Activated naive CD8-positive, alpha-beta T cell treated with anti-CD3 and anti-CD28 coated beads for 36 hours (primary cell): ENCODE data around the gene PODNL1. TPM values are rescaled to one million over a fixed set of nuclear protein-coding genes. Genes with fewer than 3 reads are reported as not detected.
A peak's percentile ranks its signal among the peaks of the same experiment; 100 is the strongest.
"Not testable (repeated sequence)": the region's sequence is repeated elsewhere in the genome, so short reads cannot be mapped to it uniquely, and the experiment has no call there.

Experiments used
- DNase-seq: peaks from one replicate; pipeline ENCODE4 v3.0.0; 2021
- H3K27ac Mint-ChIP-seq: one replicate; pipeline ENCODE4 v1.8.0; 2022; ENCODE audit warnings: mild to moderate bottlenecking, moderate library complexity, mixed read lengths
- H3K27me3 Mint-ChIP-seq: one replicate; pipeline ENCODE4 v1.8.0; 2022; ENCODE audit warnings: mild to moderate bottlenecking, mixed read lengths
- H3K36me3 Mint-ChIP-seq: one replicate; pipeline ENCODE4 v1.8.0; 2021; ENCODE audit warnings: mild to moderate bottlenecking, mixed read lengths
- H3K4me1 Mint-ChIP-seq: one replicate; pipeline ENCODE4 v1.8.0; 2021; ENCODE audit warnings: mixed read lengths
- H3K4me3 Mint-ChIP-seq: one replicate; pipeline ENCODE4 v1.8.0; 2022; ENCODE audit warnings: mild to moderate bottlenecking, moderate library complexity, mixed read lengths
- H3K9me3 Mint-ChIP-seq: one replicate; pipeline ENCODE4 v1.8.0; 2022; ENCODE audit warnings: mixed read lengths
- total RNA-seq, 2 experiments: library from RNA; stranded (reverse); gene quantifications; one replicate each; pipeline ENCODE4 v1.2.3, GENCODE V29; 2021

Gene PODNL1
- total RNA-seq, 2 experiments from 2014 or later: not detected

DNA sequence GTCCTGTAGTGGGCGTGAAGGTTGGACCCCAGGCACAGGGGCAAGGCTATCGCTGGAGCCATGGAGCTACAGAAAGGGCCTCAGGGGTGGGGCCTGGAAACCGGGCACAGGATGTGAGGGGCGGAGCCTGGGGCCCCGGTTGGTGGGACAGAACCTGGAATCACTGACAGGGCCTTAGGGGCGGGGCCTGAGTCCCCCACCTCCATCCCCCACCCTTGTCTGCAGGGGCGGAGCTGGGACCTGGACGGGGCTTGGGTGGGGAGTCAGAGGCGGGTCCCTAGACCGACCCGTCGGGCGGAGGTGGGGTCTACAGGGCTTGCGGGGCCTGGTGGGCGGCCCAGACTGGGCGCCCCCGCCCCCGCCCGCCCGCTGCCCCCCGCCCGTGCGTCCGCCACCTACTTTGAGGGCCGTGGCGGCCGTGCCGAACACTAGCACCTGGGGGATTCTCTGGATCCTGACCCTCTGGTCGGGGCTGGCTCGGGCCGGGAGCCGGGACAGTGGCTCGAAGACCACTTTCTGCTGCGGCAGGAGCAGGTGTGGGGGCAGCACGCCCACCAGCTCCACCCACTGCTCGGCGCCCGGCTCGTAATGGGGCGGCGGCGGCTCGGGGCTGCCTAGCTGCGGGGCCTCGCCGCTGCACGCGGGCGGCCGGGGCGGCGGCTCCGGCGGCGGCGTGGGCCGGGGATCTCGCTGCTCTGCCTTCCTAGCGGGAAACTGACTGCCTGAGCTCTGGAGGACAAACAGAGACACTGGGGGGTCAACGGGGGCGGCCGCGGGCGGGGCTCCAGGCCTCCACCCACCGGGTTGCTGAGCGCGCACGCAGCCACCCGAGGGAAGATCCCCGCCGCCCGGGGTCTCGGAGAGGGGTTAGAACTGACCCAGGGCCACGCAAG, 40.4 kb upstream of the PODNL1 start:
- Mint-ChIP-seq H3K36me3 (peaks cover 8% of the 10 kb centered on the region), H3K27me3 (no peaks in the 10 kb centered on the region), H3K4me3 (peak overlapping the region; percentile 42), H3K4me1 (peaks cover 36% of the 10 kb centered on the region), H3K9me3 (no peaks in the 10 kb centered on the region), H3K27ac (peak overlapping the region; percentile 58)
- DNase-seq: peak; percentile 68

- H3K9me3 Mint-ChIP-seq: no peaks in the 10 kb centered on the region
- H3K36me3 Mint-ChIP-seq: peaks cover 10% of the 10 kb centered on the region
- H3K4me1 Mint-ChIP-seq: peaks cover 31% of the 10 kb centered on the region
- peak overlapping the region; percentile 42 for H3K4me3 Mint-ChIP-seq
- no peak for DNase-seq
- no peak overlapping the region for H3K27ac Mint-ChIP-seq
- no peaks in the 10 kb centered on the region for H3K27me3 Mint-ChIP-seq
These were observed 39.6 kb upstream of the PODNL1 start for GRCh38 chr19:13977803-13978202.

- Mint-ChIP-seq H3K4me3 (no peak overlapping the region), H3K27ac (no peak overlapping the region), H3K9me3 (no peaks in the 10 kb centered on the region)
These were observed 38.2 kb upstream of the PODNL1 start for GRCh38 chr19:13976446-13976845.

GRCh38 chr19:13975870-13976269, 37.7 kb upstream of the PODNL1 start:
- H3K27me3 Mint-ChIP-seq: no peaks in the 10 kb centered on the region
- H3K4me1 Mint-ChIP-seq: peaks cover 19% of the 10 kb centered on the region
- DNase-seq: no peak

More at GRCh38 chr19:13976446-13976845, 38.2 kb upstream of the PODNL1 start:
- DNase-seq: no peak
- Mint-ChIP-seq H3K27me3 (no peaks in the 10 kb centered on the region), H3K4me1 (peaks cover 22% of the 10 kb centered on the region), H3K36me3 (peaks cover 8% of the 10 kb centered on the region)

GRCh38 chr19:13974073-13974472, 35.9 kb upstream of the PODNL1 start:
- H3K9me3 Mint-ChIP-seq: no peaks in the 10 kb centered on the region
- no peaks in the 10 kb centered on the region for H3K27me3 Mint-ChIP-seq
- DNase-seq: peak; percentile 35
- H3K36me3 Mint-ChIP-seq: peaks cover 10% of the 10 kb centered on the region
- peaks cover 13% of the 10 kb centered on the region for H3K4me1 Mint-ChIP-seq
- H3K4me3 Mint-ChIP-seq: no peak overlapping the region
- no peak overlapping the region for H3K27ac Mint-ChIP-seq

More at GRCh38 chr19:13975870-13976269, 37.7 kb upstream of the PODNL1 start:
- Mint-ChIP-seq H3K27ac (no peak overlapping the region), H3K4me3 (no peak overlapping the region), H3K9me3 (no peaks in the 10 kb centered on the region), H3K36me3 (peaks cover 8% of the 10 kb centered on the region)

DNA sequence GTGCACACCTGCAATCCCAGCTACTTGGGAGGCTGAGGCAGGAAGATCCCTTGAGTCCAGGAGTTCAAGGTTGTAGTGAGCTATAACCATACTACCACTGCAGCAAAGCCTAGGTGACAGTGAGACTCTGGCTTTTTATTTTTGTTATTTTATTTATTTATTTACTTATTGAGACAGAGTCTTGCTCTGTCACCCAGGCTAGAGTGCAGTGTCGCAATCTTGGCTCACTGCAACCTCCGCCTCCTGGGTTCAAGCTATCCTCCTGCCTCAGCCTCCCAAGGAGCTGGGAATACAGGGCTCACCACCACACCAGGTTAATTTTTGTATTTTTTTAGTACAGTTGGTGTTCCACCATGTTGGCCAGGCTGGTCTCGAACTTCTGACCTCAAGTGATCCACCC, 35.3 kb upstream of the PODNL1 start:
- peaks cover 12% of the 10 kb centered on the region for H3K36me3 Mint-ChIP-seq
- not testable (repeated sequence) for H3K27ac Mint-ChIP-seq

GRCh38 chr19:13972368-13973155, 34.3 kb upstream of the PODNL1 start:
- H3K4me1 Mint-ChIP-seq: peaks cover 9% of the 10 kb centered on the region
- no peaks in the 10 kb centered on the region for H3K27me3 Mint-ChIP-seq
- no peak overlapping the region for H3K4me3 Mint-ChIP-seq
- no peaks in the 10 kb centered on the region for H3K9me3 Mint-ChIP-seq
- DNase-seq: no peak
- peaks cover 12% of the 10 kb centered on the region for H3K36me3 Mint-ChIP-seq
- H3K27ac Mint-ChIP-seq: no peak overlapping the region

More for the DNA sequence above, 35.3 kb upstream of the PODNL1 start:
- peaks cover 13% of the 10 kb centered on the region for H3K4me1 Mint-ChIP-seq
- not testable (repeated sequence) for H3K4me3 Mint-ChIP-seq, H3K27me3 Mint-ChIP-seq, H3K9me3 Mint-ChIP-seq, DNase-seq

GRCh38 chr19:13971868-13972267, 33.7 kb upstream of the PODNL1 start:
- not testable (repeated sequence) for H3K4me3 Mint-ChIP-seq

DNA sequence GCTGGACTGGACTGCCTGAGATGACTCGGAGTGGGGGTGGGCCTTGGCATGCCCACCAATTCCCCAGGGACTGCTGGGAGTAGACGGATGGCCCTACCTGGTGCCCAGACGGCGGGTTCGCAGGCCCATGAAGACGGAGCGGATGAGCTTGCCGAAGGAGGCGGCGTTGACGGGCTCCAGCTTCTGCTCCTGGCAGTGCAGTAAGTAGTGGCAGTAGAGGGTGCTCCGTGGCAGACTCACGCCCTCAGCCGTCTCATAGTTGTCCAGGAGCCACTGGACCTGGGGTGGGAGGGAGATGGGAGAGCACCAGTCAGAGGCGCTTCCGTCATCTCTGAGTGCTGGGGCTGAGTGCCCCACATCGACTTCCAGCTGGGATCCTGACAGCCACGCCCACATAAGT, 31.7 kb upstream of the PODNL1 start:
- H3K36me3 Mint-ChIP-seq: peaks cover 12% of the 10 kb centered on the region
- no peak overlapping the region for H3K27ac Mint-ChIP-seq
- no peaks in the 10 kb centered on the region for H3K27me3 Mint-ChIP-seq
- peaks cover 8% of the 10 kb centered on the region for H3K4me1 Mint-ChIP-seq
- DNase-seq: no peak
- H3K4me3 Mint-ChIP-seq: no peak overlapping the region
- no peaks in the 10 kb centered on the region for H3K9me3 Mint-ChIP-seq

More at GRCh38 chr19:13971868-13972267, 33.7 kb upstream of the PODNL1 start:
- H3K27me3 Mint-ChIP-seq, H3K9me3 Mint-ChIP-seq, DNase-seq, H3K27ac Mint-ChIP-seq, H3K4me1 Mint-ChIP-seq: not testable (repeated sequence)
- H3K36me3 Mint-ChIP-seq: peaks cover 12% of the 10 kb centered on the region

DNA sequence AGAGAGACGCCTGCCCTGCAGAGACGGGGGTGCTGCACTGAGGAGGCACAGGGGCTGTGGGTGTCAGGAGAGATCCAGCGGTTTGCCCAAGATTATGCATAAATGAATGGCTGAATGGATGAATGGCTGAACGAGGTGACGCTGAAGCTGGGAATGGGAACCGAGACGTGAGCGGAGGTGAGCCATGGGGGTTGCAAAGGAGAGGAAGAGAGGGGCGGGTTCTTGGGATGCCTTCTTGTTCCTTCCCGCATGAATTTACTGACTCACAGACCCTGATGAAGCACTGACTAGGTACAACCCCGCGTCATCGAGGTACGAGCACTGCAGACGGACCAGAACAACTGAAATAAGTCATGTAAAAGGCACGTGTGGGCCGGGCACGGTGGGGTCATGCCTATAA, 30.8 kb upstream of the PODNL1 start:
- peaks cover 8% of the 10 kb centered on the region for H3K36me3 Mint-ChIP-seq
- H3K27ac Mint-ChIP-seq: no peak overlapping the region
- H3K4me3 Mint-ChIP-seq: no peak overlapping the region
- peaks cover 2% of the 10 kb centered on the region for H3K4me1 Mint-ChIP-seq
- DNase-seq: no peak
- H3K27me3 Mint-ChIP-seq: no peaks in the 10 kb centered on the region
- H3K9me3 Mint-ChIP-seq: no peaks in the 10 kb centered on the region

- H3K4me1 Mint-ChIP-seq: no peaks in the 10 kb centered on the region
- no peak overlapping the region for H3K4me3 Mint-ChIP-seq
- H3K36me3 Mint-ChIP-seq: peaks cover 6% of the 10 kb centered on the region
- H3K9me3 Mint-ChIP-seq: no peaks in the 10 kb centered on the region
- DNase-seq: no peak
- no peaks in the 10 kb centered on the region for H3K27me3 Mint-ChIP-seq
- H3K27ac Mint-ChIP-seq: no peak overlapping the region
These were observed 30.2 kb upstream of the PODNL1 start for GRCh38 chr19:13968383-13968935.

DNA sequence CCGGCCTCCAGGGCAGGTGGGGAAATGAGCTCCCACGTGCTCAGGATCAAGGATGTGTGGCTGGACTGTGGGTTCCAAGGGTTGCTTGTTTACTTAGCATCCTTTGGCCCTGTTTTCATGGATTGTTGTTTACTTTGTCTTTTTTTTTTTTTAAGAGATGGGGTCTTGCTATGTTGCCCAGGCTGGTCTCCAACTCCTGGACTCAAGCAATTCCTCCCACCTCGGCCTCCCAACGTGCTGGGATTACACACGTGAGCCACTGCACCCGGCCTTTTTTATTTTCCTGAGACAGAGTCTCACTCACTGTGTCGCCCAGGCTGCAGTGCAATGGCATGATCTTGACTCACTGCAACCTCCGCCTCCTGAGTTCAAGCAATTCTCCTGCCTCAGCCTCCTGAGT, 29.0 kb upstream of the PODNL1 start:
- not testable (repeated sequence) for H3K36me3 Mint-ChIP-seq, H3K27ac Mint-ChIP-seq, DNase-seq, H3K27me3 Mint-ChIP-seq, H3K9me3 Mint-ChIP-seq, H3K4me1 Mint-ChIP-seq, H3K4me3 Mint-ChIP-seq

- H3K9me3 Mint-ChIP-seq: no peaks in the 10 kb centered on the region
- H3K36me3 Mint-ChIP-seq: peaks cover 4% of the 10 kb centered on the region
- H3K27me3 Mint-ChIP-seq: no peaks in the 10 kb centered on the region
- DNase-seq: no peak
- H3K4me1 Mint-ChIP-seq: peaks cover under 1% of the 10 kb centered on the region
- H3K27ac Mint-ChIP-seq: no peak overlapping the region
- H3K4me3 Mint-ChIP-seq: no peak overlapping the region
These were observed 28.5 kb upstream of the PODNL1 start for GRCh38 chr19:13966684-13967128.

DNA sequence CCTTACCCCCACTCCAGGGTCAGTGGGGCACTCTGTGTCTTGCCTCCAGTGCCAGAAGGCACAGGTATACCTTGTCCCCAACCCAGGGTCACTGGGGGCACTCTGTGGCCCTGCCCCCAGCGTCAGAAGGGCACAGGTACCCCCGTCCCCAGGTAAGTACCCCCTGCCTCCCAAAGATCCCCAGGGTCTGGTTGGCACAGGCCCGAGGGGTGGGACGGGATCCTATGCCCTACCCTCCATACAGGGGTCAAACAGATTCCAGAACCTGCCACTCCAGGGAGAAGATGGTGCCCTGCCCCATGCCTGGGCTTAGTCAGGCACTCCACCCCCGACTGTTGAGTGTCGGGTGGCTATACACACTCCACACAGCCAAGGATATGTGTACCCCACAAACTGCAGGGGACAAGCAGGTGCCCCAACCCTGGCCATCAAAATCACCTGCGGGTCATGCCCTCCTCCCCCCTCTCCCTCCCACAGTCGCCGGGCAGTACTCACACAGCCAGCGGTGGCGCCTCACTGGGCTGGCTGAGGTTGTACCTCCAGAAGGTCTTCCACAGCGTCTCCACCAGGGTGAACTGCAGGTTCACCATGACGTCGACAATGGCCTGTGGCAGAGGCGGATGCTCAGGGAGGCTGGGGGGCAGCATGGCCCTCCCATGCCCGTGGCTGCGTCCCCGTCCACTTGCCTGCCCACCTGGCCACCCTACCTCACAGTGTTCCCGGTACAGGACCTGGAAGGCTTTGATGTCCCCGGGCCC, 27.9 kb upstream of the PODNL1 start:
- DNase-seq: no peak
- H3K4me1 Mint-ChIP-seq: peaks cover 4% of the 10 kb centered on the region
- H3K9me3 Mint-ChIP-seq: no peaks in the 10 kb centered on the region
- no peaks in the 10 kb centered on the region for H3K27me3 Mint-ChIP-seq
- H3K27ac Mint-ChIP-seq: no peak overlapping the region
- peaks cover 9% of the 10 kb centered on the region for H3K36me3 Mint-ChIP-seq
- H3K4me3 Mint-ChIP-seq: no peak overlapping the region
